GM12864 (cell line): ENCODE results near the gene PKP4.

Experiments
- DNase-seq: peaks from one replicate; pipeline ENCODE4 v3.0.0-alpha.2; 2011; ENCODE audit warnings: low read depth
- H3K4me3 ChIP-seq: 2 replicates; pipeline ENCODE4 v1.5.1; 2011; ENCODE audit warnings: mild to moderate bottlenecking, low read depth, low read length, control low read depth
- TF ChIP-seq, protein P1 (sequence below): IDR thresholded peaks from 2 replicates; pipeline ENCODE4 v1.5.1; 2011; ENCODE audit warnings: low read depth, mild to moderate bottlenecking, moderate library complexity, low read length, control low read depth, inconsistent platforms; ENCODE audit errors: missing control alignments

Gene PKP4

DNA sequence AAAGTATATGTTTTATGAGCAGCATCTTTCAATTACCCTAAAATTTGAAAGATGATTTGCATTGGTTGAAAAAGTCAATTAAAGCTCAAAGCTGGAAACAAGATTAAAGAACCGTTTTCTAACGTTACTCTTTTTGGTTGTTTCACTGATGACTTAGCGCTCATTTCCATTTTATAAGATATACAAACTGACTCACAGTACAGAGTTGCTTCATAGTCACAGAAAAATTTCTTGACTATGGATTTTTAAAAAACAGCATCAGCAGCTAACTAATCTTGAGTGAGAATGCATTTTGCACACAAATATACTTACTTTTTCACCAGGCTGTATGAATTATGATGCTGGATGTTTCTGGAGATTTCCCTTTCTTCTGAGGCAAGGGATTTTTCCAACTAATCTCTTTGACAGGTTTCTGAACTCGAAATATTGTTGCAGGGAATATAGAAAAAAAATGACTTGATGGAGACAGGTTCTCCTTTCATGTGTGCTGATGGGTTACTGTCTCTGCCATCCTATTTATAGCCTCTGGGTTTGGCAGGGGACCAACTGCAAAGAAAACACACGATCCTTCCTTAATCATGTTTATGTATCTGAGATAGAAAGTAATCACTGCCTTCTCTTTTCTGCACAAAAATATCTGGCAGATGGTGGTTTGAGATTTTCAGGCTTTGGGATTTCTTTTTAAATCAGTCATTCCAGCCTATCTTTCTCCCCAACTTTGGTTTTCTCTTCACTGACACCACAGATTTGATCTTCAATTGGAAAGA lies 209.0 kb downstream of the PKP4 start:
- H3K4me3 ChIP-seq = no peak overlapping the region
- TF ChIP-seq, protein P1, sequence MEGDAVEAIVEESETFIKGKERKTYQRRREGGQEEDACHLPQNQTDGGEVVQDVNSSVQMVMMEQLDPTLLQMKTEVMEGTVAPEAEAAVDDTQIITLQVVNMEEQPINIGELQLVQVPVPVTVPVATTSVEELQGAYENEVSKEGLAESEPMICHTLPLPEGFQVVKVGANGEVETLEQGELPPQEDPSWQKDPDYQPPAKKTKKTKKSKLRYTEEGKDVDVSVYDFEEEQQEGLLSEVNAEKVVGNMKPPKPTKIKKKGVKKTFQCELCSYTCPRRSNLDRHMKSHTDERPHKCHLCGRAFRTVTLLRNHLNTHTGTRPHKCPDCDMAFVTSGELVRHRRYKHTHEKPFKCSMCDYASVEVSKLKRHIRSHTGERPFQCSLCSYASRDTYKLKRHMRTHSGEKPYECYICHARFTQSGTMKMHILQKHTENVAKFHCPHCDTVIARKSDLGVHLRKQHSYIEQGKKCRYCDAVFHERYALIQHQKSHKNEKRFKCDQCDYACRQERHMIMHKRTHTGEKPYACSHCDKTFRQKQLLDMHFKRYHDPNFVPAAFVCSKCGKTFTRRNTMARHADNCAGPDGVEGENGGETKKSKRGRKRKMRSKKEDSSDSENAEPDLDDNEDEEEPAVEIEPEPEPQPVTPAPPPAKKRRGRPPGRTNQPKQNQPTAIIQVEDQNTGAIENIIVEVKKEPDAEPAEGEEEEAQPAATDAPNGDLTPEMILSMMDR = no peak
- DNase-seq = no peak

DNA sequence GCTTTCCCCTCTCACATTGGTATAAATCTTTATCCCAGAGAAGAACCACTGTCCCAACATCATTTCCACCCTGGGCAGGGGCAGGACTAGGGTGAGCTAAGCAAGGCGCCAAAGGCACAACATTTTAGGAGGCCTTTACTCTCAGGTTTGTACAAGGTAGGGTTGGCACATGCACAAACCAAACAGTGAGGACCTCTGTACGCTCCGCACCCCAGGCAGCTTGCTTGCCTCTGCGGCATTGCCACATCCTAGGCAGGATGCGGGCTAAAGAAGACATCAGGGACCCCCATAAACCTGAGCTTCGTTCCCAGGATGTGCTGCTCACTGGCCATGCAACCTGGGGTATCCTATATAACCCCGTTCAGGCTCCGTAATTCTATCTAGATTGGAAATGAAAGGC lies 210.2 kb downstream of the PKP4 start:
- TF ChIP-seq, protein P1 = no peak
- H3K4me3 ChIP-seq = no peak overlapping the region
- no peak for DNase-seq

DNA sequence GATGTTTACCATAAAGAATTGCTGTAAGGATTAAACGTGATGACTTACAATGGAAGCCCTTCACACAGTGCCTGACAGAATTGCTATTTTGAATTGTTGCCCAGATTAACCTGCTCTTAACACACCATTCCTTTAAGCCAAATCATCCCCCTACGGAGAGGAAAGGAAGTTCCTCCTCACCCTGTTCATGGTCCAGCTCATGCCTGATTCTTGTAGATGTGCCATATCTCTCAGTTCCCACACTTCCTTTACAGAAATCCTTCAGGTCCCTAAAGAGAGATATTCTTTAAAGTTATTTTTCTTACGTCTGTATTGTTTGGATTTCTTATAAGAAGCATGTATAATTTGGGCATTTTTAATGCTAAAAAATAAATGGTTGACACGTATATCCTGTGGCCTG lies 210.8 kb downstream of the PKP4 start:
- TF ChIP-seq, protein P1 = no peak
- DNase-seq = no peak
- no peak overlapping the region for H3K4me3 ChIP-seq

DNA sequence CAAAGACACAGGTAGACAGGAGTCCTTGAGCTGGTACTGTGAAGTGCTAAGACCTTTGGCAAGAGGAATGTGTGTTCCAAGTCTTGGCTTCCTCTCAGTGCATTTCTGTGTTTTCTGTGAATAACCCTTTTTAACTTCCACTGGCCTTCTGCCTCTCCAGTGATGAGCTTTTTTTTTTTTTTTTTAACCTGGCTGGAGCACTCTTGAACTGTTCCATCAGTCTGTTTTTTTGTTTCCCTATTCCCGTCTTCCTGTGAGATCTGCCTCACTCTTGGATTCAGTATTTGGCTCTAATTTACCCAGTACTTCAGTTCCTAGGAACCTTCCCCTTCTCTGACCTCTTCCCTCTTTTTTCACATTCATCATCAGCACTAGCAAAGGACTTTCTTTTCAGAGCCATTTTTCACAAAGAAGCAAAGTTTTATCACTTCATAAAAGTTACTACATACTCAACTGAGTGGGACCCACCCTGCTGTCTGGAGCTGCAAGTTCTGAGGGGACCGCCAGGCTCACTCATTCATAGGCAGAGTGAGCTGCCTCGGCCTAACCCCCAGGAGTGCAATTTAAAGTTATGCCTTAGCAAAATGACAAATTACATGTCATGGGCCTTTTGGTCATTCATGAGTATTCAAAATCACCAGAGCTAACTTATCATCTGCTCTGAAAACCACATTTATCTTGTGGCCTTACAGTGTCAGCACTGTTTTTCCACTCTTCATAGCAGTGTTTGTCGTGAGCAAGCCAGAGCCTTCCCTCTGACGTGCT lies 211.4 kb downstream of the PKP4 start:
- no peak for DNase-seq
- H3K4me3 ChIP-seq = no peak overlapping the region
- TF ChIP-seq, protein P1 = no peak

DNA sequence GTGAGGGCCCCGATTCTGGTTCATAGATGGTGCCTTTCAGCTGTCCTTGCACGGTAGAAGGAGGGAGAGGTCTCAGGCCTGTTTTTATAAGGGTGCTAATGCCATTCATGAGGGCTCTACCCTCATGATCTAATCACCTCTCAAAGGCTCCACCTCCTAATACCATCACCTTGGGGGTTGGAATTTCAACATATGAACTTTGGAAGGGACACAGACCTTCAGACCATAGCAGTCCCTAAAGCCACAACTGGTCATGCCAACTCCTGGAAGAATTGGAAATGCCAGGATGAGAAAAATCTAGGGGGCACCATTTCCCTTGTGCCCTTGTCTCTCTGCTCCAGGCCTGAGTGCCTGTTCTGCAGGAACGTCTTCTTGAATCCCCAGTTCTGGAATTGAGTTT lies 213.5 kb downstream of the PKP4 start:
- no peak for DNase-seq
- H3K4me3 ChIP-seq = no peak overlapping the region
- TF ChIP-seq, protein P1 = no peak

DNA sequence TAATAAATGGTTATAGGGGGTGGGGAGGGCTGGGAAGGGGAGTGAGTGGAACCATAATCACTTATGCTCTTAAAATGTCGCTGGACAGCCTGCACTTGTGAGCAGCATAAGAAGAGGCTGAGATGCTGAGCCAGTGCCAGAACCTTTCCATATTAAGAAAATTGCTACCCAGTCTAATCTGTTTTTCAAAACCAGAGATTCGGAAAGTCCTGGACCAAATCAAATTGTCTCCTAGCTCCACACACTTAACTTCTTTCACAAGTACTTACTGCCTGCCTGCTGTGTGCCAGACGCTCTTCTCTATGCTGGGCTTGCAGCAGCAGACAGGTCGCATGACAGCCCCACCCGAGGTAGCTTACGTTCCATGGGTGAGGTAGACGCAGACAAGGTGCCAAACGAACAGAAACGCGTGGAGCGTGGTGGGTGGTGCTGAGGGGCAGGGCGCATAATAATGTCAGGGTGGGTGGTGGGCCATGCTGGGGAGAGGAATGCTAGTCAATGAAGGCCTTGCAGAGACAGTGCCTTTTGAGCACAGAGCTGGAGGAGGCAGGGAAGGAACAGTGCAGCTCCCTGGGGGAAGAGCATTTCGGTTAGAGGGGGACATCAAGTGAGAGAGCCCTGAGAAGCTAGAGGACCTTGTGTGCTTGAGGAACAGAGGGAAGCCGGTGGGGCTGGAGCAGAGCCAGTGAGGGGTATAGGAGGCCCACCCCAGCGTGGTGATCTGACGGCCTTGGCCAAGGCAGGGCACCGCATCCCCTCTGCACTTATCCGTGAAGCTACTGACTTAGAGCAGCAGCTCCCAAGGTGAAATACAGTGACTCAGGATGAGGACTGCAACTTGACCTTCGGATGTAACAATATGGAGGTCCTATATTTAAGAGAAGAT lies 214.9 kb downstream of the PKP4 start:
- H3K4me3 ChIP-seq = no peak overlapping the region
- TF ChIP-seq, protein P1 = no peak
- DNase-seq = no peak
